Measurements from ENCODE around the gene STPG2. TPM values are rescaled to one million over a fixed set of nuclear protein-coding genes. Genes with fewer than 3 reads are reported as not detected.

The STPG2 gene
- total and polyA plus RNA-seq, 12 donors, result 0.04 to 0.58 (median 0.36) TPM

DNA sequence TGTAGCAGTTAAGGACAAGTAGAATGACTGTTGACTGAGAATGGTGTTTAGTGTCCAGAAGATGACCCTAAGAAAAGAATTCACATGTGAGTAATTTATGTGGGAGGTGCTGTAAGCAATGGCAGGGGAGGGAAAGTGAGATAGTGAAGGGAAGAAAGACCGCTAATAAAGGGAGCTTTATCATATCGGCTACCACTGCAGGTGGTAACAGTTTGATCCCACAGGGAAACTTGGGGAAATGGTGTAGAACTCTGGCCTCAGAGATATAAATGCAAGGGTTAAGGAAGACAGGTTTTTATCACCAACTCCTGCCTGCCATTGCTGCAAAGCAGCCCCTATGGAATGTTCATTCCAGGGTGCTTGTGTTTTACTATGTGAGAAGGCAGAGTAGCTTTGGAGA lies 489.6 kb downstream of the STPG2 start:
- no peaks in the 10 kb centered on the region for H3K4me1 ChIP-seq
- no peaks in the 10 kb centered on the region for H3K36me3 ChIP-seq
- 27 to 35% methylated on average over 2 of the region's 2 CpGs for WGBS, 2 donors
- DNase-seq, result no peak
- H3K27me3 ChIP-seq, result no peaks in the 10 kb centered on the region
- intact Hi-C loops (cut with DNase I), result no loop called here
- ATAC-seq, result no peak
- H3K27ac ChIP-seq, result no peak overlapping the region
- TF ChIP-seq, protein P1, sequence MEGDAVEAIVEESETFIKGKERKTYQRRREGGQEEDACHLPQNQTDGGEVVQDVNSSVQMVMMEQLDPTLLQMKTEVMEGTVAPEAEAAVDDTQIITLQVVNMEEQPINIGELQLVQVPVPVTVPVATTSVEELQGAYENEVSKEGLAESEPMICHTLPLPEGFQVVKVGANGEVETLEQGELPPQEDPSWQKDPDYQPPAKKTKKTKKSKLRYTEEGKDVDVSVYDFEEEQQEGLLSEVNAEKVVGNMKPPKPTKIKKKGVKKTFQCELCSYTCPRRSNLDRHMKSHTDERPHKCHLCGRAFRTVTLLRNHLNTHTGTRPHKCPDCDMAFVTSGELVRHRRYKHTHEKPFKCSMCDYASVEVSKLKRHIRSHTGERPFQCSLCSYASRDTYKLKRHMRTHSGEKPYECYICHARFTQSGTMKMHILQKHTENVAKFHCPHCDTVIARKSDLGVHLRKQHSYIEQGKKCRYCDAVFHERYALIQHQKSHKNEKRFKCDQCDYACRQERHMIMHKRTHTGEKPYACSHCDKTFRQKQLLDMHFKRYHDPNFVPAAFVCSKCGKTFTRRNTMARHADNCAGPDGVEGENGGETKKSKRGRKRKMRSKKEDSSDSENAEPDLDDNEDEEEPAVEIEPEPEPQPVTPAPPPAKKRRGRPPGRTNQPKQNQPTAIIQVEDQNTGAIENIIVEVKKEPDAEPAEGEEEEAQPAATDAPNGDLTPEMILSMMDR (IDR thresholded peaks at IDR 0.05), result no peak
- H3K4me3 ChIP-seq, result no peak overlapping the region
- no peaks in the 10 kb centered on the region for H3K9me3 ChIP-seq

DNA sequence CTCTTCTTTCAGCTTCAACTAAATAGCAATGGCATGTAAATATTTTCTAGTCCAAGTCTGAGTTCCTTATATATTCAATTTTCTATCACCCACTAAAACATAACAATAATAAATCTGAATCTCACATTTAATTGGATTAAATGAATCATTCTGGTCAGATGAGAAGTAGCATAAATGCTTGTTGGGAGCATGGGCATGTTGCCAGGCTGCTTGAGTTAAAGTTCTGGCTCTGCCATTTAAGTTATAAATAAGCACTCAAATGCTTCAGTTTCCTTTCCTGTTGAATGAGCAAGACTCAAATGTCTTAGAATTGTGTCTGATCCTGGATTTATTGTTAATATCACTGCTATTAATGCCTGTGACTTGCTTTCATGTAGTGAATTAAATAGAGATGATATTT lies 496.3 kb downstream of the STPG2 start:
- intact Hi-C loops (cut with DNase I), result no loop called here
- Histone ChIP-seq H3K4me3 (no peak overlapping the region), H3K9me3 (no peaks in the 10 kb centered on the region), H3K27ac (no peak overlapping the region), H3K36me3 (no peaks in the 10 kb centered on the region), H3K4me1 (peaks cover 0 to 17% (median 0%) of the 10 kb centered on the region in 9 donors), H3K27me3 (no peaks in the 10 kb centered on the region)
- peak; percentile 16 to 24 for DNase-seq
- no peak for ATAC-seq
- TF ChIP-seq, protein P1 (IDR thresholded peaks at IDR 0.05), result no peak

DNA sequence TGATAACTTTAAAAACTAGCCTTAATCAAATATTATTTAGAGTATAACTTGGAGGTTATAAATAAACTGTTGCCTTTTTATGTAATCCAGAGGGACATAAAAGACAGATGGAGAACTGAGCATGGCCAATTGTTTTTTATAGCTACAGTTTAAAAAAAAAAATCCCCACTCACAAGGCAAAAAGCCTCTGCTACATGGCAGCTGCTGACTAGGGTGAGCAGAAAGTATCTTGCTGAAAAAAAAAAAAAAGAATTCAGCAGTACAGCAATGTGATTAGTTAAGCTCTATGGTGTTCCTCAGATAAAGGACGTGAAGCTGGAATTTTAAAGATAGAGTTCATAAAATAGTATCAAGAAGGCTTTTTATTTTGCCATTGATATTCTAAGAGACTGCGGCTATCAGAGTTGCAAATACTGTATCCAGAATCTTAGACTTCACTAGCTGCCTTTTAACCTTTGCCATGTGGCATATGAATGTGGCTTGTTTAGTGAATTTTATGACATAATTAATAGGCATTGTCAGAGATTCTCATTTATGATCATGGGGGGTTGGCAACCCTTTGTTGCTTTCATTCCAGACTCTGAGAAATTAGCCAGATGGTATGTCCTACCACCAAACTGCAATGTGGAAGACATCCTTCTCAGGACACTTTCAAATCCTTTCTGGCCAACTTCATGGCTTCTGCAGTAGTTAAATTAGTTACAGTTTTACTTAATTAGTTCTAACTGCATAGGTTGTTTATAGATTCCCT lies 498.0 kb downstream of the STPG2 start:
- ATAC-seq, result peak in 3 of 8 donors; percentile 14 to 47 (median 23)
- Histone ChIP-seq H3K4me1 (peaks cover 0 to 17% (median 0%) of the 10 kb centered on the region in 9 donors), H3K27me3 (no peaks in the 10 kb centered on the region), H3K36me3 (no peaks in the 10 kb centered on the region), H3K4me3 (no peak overlapping the region), H3K27ac (no peak overlapping the region), H3K9me3 (no peaks in the 10 kb centered on the region)
- TF ChIP-seq, protein P1 (IDR thresholded peaks at IDR 0.05), result no peak
- whole genome bisulfite sequencing, 2 donors, result 43 to 52% methylated on average over 2 of the region's 2 CpGs
- no peak for DNase-seq
- intact Hi-C loops (cut with DNase I), result no loop called here

DNA sequence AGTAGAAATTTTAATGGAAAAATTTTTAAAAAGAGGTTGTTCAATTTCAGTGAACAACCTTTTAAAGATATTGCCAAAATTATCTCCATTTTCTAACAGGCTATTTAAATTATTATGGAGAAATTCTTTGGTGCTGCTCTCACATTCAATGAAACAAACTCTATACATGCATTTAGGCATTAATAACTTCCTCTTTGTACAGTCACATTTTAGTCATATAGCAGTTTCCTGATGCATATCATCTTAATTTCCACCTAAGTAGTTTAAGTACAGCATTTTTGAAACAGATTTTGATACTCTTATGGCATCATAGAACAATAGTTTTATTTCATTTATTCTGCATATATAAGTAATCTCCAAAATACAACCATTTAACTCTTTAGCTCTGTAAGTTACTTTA lies 500.1 kb downstream of the STPG2 start:
- H3K27me3 ChIP-seq, result no peaks in the 10 kb centered on the region
- H3K4me1 ChIP-seq, result peaks cover 0 to 17% (median 0%) of the 10 kb centered on the region in 9 donors
- no peak overlapping the region for H3K4me3 ChIP-seq
- ATAC-seq, result no peak
- DNase-seq, result no peak
- H3K27ac ChIP-seq, result no peak overlapping the region
- TF ChIP-seq, protein P1 (IDR thresholded peaks at IDR 0.05), result no peak
- no peaks in the 10 kb centered on the region for H3K36me3 ChIP-seq
- intact Hi-C loops (cut with DNase I), result no loop called here
- H3K9me3 ChIP-seq, result no peaks in the 10 kb centered on the region

All from heart right ventricle (tissue), 16 donors.